DMS153 (cell line): ENCODE data around the gene SOX5.

Experiments
- DNase-seq: peaks from one replicate; lab custom pipeline; 2025; lab: John Stamatoyannopoulos, UW

SOX5 gene

GRCh38 chr12:23949348-23950209 is at the start of gene SOX5:
Gene SOX5 (minus strand): TSS chr12:23949670. CDS start chr12:23949601, 69 bp downstream.
- DNase-seq, result no peak

DNA sequence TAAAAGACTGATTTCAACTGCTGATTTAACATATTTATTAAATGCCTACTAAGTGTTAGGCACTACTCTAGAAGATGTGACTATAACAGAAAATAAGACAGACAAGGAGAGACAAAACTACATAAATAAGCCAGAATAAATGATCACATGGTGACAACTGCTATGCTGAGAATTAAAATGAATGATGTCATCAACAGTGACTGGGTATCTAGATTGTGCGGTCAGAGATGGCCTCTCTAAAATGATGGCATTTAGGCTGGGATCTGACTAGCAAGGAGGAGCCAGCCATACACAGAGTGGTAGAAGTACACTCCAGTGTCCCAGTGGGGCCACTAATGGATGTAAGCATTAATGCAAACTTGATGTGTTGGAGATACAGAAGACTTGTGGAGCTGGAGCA is 37.6 kb upstream of the SOX5 start:
- no peak for DNase-seq

DNA sequence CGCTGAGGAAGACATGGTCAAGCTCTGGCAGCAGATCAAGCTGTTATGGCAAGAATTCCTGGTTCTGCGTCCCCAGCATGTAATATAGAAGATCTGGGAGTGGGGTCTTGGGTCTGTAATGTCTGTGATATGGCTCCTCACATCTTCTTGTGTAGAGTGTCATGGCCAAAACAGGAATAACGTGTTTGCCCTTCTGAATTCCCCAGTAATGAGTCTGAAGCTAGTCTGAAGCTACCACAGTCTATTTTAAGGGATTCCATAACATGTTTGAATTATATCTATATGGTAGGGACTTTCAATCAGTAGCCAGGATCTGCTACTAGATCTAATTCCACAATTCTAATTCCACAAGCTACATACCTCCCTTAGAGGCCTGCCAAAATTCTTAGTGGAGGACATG is 31.4 kb upstream of the SOX5 start:
- no peak for DNase-seq

DNA sequence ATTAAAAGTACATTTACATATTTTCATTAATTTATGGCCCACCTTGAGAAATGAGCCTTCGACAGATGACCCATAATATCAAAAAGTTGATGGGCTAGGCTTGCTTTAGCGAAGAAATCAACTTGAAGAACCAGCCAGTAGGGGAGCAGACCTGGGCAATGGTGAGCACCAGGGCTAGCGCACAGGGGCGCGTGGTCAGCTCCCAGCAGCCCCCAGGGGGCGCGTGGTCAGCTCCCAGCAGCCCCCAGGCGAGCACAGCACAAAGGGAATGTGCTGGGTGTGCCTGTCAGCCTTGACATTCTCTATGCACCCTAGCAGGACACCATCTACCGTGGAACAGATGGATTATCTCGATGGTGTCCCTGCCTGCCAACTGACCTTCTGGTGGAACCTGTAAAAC is 15.3 kb upstream of the SOX5 start:
- DNase-seq, result no peak

- no peak for DNase-seq
Measured at GRCh38 chr12:23959826-23960225, 10.4 kb upstream of the SOX5 start.

DNA sequence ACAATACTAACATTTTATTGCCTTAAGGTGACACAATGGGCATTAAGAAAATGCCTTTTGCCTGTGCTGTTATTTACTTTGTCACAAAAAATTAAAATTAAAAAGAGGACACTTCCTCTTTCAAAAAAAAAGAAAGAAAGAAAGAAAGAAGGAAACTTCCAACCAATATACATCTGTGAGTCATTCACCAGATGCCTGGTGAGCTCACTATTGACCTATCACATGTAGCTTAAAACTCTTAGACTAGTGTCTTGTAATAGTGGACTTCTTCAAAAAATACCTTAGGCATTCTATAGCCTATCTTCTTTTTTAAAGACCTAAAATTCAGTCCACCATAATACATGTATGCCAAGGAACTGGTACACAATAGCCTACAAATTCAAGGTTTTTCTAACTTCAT is 4.9 kb upstream of the SOX5 start:
- no peak for DNase-seq

- no peak for DNase-seq
Measured at GRCh38 chr12:23952071-23952470, 2.6 kb upstream of the SOX5 start.

- DNase-seq, result peak; percentile 33
Measured at GRCh38 chr12:23950775-23951451, 1.4 kb upstream of the SOX5 start.

DNA sequence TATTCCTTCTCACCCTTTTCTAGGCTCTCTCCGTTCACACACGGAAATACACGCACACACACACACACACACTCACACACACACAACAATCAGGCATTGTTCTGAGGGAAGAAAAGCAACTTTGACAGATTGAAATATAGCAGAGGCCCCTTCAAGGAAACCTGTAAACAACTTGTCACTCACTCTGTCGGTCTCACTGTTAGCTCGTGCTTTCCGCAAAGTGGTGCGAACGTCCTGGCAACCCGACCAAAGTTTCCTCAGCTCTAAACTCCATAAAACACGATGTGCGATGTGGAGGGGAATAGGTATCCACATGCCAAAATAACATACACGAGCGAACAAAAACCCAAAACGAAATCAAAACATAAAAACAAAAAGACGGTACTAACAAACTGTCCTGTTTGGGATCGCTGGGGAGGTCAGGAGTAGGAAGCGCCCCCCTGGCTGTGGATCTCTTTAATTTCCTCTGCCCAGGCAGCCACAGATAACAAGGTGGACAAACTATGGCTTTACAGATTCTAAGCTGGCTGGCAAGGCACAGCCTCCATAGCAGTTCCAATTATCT is 822 bp upstream of the SOX5 start:
- no peak for DNase-seq

DNA sequence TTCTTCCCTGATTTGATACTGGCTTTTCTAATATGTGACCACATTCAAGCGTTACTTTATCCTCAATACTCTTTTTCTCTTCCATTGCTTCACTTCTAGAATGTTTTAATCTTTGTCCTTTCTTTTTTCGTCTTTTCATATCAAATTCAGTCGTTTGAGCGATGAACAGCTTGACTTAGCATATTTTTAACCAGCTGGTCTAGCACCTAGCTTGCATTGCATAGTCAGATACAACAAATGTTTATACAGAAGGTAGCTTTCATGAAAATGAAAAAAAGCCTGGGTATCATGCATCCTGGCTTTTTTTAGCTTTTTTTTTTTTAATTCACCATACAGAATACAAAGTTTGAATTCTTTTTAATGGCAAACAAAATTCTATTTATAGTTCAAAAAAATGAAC is 1.2 kb downstream of the SOX5 start:
- DNase-seq, result no peak

DNA sequence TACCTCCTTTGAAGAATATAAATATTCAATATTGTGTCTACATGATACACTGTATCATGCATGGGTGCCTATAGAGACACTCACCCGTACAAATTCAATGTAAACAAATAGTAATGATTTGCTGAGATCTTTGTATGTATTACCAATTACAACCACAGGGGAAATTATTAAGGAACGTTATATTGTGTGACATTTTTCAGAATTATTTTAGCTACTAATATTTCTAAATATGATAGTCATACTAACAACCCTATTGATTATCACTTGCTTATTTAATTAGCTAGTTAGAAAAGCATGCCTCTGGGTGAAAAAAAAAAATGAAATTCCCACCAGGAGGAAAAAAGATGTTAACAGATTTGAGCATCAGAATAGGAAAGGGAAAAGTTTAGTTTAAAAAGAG is 2.1 kb downstream of the SOX5 start:
- no peak for DNase-seq

- DNase-seq, result no peak
Measured at GRCh38 chr12:23945249-23945648, 4.2 kb downstream of the SOX5 start.

- no peak for DNase-seq
Measured at GRCh38 chr12:23944067-23944466, 5.4 kb downstream of the SOX5 start.

DNA sequence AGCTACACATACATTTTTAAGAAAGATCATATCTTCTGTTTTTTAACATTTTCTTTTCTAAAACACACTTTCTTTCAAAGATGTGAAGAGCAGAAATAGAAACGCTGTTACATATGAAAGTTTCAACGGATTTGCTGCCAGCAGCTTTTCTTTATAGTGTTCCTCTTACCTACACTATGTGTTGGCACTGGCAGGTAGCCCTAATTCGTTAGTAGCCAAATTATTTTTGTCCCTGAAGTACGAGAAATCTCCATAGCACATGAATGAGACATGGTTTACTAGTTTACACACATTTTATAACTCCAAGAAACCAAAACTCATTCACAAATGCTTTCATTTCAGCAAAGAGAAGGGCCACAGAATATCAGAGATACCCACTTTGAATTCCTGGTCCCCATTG is 6.6 kb downstream of the SOX5 start:
- DNase-seq, result no peak

GRCh38 chr12:23941780-23942179 is 7.7 kb downstream of the SOX5 start:
- no peak for DNase-seq

GRCh38 chr12:23938422-23938821 is 11.0 kb downstream of the SOX5 start:
- no peak for DNase-seq

DNA sequence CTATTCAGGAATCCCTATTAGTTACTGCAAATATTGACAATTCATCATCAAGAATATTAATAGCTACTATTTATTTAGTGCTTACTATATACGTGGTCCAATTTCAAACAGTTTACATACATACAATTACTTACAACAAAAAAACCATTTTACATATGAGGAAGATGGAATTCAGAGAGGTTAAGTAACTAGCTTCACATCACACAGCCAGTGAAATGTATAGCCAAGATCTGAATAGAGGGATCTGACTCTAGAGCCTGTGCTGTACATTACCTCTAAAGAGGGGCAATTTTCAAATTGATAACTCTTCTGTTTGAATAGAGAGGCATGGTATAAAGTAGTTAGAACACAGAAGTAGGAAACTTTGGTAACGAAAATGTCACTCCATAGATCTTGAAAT is 18.3 kb downstream of the SOX5 start:
- no peak for DNase-seq

- DNase-seq, result no peak
Measured at GRCh38 chr12:23930599-23930998, 18.9 kb downstream of the SOX5 start.

DNA sequence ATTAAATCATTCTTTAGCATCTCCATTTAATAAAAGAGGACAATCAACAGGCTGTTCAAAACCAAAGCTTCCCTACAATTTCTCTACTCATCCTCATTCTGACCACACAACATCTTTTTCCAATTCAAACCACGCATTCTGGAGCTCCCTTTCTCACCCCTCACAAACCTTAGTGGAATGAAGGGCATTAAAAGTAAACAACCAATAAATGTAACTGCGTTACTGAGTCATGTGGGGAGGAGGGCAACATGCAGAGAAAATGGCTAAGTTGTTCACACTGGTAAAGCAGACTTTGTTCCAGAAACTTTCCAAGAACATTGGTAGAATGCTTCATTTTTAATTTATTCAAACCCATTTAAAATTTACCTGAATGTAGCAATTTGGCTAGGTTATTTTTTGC is 19.6 kb downstream of the SOX5 start:
- DNase-seq, result no peak

- DNase-seq, result no peak
Measured at GRCh38 chr12:23927907-23928306, 21.6 kb downstream of the SOX5 start.

- DNase-seq, result no peak
Measured at GRCh38 chr12:23921099-23921856, 28.2 kb downstream of the SOX5 start.

DNA sequence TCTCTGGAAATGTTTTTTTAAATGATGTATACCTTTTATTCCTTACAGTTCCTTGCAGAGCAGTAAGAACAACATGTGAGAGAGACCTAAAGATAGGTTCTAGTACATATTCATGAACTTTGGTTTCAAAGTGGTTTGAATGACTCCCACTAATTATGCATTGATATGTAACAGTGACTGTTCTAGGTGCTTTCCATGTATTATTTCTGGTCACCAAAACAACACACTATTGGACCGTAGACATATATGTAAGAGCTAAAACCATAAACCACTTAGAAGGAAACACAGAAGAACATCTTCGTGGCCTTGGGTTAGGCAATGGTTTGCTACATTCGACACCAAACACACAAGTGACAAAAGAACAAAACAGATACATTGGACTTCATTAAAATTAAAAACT is 37.9 kb downstream of the SOX5 start:
- no peak for DNase-seq

DNA sequence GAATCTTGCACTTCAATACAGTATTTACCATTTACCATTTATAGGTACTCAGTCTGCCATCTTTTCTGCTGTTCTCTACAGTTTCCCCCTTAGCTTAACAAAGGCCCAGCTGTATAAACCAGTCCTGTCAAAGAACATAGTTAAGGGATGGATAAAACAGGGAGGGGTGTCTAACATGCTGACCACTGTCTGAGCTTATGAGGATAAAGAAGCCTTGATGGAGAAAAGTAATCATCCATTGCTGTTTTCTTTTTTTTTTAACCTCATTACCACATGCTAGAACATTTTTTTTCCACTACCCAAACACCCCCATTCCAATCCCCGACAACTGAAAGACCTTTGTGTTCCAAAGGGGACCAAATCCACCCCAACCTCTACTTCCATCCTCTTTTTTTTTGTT is 39.9 kb downstream of the SOX5 start:
- DNase-seq, result no peak
